GM18511 (cell line): ENCODE measurements around the gene HRH1.
"Not testable (repeated sequence)": the region's sequence is repeated elsewhere in the genome, so short reads cannot be mapped to it uniquely, and the experiment has no call there.

Experiments
- ATAC-seq: cut with Tn5 transposase; IDR thresholded peaks from one replicate; pipeline ENCODE4 v1.9.1; 2021; ENCODE audit warnings: mild to moderate bottlenecking, moderate library complexity; ENCODE audit not compliant: unreplicated experiment

HRH1 gene

DNA sequence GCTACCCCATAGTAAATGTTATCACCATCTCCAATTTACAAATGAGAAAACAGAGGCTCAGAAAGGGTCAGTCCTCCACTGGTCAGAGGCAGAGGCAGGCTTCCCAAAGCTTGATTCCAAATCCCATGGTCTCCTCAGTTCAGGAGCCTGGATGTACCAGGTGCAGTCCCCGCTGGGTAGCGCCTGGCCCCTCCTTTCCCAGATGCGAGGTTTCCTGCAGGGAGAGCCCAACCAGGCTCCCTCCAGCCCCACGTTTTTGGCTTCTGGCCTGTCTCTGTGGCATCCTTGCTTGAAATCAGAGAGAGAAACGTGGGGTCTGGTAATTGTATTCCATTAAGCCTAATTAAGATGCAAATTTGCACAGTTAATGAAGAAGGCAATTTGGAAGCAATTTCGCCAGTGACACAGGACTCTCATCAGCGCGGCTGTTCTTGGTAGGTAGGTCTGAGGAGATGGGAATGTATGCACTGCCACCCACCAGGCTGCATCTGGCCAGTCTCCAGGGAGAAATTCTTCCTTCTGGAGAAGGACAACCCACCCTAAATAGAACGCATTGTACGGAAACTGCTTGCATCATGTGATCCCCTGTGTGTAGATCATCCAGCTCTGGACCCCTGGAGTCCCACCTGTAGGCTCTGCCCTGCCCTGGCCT is 50.5 kb downstream of the HRH1 start:
- no peak for ATAC-seq

DNA sequence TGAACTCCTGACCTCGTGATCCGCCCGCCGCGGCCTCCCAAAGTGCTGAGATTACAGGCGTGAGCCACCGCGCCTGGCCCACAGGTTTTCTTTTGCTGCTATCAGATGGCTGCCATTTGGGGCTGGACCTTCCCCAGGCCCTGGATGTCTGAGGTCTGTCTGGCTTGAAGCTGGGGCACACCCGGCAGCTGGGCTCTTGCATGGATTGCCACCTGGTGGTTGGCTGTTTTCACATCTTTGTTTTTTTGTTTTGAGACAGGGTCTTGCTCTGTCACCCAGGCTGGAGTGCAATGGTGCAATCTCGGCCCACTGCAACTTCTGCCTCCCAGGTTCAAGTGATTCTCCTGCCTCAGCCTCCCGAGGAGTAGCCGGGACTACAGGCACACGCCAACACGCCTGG is 51.6 kb downstream of the HRH1 start:
- not testable (repeated sequence) for ATAC-seq

DNA sequence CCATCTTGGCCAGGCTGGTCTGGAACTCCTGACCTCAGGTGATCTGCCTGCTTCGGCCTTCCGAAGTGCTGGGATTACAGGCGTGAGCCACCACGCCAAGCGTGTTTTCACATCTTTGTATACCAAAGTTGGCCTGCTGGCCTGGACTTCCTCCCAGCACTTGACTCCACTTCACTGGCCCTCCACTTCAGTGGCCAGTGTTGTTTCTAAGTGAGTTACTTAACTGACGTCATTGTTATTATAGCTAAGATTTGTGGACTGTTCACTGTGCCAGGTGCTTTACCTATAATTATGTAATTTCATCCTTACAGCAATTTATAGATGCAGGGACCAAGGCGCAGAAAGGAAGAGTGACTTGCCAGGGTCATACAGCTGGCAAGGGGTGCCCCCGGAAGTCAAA is 52.0 kb downstream of the HRH1 start:
- no peak for ATAC-seq

DNA sequence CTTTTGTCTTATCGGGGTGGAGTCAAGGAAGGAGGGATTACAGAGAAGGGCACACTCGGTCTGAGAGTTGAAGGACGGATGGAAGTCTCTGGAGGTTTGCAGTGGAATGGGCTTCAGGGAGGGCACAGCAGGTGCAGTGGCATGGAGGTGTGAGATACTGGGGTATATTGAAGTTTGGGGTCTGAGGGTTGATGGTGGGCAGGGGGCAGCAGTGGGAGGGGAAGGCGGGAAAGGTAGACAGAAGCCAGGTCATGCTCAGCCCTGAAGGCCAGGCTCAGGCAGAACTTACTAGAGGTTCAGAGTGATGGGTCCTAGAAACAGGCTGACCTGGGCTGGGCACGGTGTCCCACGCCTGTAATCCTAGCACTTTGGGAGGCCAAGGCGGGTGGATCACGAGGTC is 52.7 kb downstream of the HRH1 start:
- ATAC-seq: no peak

DNA sequence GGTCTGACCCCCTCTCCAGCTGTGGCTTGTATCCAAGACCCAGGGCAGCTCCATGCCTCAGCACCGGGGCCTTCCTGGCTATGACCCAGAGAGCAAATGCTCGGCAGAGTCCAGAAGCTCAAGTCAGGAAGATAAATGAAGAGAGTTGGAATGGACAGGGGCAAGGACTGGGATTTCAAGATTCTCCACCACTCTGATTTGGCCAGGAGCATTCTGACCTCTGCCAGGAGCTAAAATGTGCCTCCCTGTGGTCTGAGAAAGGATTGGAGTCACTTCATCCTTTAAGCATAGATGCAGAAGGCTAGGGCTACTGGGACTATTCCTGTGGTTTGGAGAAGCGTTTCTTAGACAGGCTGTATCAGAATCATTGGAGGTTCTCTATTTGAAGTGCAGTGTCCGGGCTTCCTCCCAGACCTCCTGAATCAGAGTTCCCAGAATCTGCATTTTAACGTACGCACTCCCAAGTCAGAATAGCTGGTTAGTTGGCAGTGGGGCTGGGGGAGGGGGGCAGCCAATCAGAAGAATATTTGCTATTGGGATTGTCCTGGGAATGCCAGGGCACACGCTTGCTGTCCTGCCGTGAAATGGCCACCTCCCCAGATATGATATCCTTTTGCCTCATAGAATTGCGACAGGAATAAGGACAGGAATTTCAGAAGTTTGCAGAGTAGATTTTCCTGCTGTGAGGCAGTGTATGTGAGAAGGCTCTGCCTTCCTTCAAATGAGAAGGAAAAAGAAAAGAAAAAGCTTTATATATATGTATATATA is 57.4 kb downstream of the HRH1 start:
- ATAC-seq: no peak

DNA sequence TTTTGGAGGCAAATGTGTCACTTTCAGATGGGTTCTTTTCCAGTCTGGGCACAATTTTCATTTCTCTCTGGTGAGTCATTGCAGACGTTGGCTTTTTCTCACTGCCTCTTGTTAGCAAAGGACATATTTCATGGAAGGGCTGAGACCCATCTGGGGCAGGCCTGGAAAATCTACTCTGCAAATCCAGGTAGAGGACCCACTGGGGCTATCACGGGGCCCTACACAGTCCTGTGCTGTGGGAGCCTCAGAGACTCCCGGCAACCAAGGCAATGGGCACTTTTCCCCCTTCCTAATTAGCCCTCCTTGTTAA is 58.0 kb downstream of the HRH1 start:
- no peak for ATAC-seq

DNA sequence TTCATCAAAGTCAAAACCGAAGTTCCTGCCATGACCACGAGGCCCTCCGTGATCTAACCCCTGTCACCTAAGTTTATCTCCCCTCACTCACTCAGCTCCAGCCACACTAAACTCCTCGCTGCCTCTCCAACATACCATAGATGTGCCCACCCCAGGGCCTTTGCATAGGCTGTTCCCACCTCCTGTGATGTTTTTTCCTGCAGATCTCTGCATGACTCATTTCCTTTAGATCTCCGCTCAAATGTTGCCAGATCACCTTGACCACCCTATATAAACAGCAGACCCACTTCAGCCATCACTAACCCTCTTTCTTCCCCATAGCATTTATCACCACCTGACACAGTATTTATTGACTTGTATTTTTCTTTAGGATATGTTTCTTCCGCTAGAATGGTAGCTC is 58.5 kb downstream of the HRH1 start:
- no peak for ATAC-seq

DNA sequence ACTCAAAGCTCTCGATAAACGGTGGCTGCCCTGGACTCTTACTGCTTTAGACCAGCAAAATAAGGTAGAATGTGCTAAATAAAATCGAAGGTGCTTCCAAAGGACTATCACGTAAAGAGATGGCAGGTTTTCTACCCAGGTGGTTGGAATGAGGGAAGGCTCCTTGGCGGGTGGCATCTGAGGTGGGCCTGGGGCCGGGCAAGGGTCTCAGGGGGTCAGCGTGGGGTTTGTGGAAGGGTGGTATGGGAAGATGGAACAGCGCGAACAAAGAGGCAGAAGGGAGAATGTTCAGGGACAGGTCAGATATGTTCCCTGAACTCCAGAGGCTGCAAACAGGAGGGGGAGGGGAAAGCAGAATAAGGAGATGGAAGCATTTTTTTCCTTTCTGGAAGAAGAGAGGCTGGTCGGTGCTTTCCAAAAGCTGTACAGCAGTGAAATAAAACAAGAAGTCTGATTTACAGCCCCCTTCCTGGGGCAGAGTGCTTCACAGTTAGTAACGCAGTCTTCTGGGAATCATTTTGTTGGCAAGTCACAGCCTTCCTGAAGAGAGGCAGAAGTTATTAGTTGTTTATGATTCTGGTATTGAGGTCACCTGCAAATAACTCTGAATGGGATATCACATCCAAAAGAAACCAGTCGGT is 59.6 kb downstream of the HRH1 start:
- ATAC-seq: no peak

DNA sequence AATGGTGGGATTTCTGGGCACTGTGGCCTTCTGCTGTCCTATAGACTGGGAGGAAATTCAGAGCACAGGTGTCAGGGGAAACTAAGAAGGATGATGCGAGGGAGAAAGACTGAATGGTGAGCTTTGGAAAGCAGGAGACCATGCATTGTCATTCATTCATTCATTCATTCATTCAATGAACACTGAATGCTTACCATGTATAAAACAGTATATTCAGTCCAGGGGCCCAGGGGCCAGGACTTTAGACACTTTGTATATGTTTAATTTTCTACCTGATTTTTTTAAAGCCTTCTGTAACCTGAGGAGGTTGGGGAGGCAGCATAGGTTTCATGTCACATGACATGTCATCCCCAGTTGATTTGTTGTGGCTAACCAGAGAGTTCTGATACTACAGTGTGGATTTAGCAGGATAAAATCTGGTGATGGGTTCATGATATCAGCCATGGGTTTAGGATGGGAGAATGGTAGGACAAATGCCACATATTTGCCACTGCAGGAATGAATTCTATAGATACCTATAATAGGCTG is 60.2 kb downstream of the HRH1 start:
- no peak for ATAC-seq

DNA sequence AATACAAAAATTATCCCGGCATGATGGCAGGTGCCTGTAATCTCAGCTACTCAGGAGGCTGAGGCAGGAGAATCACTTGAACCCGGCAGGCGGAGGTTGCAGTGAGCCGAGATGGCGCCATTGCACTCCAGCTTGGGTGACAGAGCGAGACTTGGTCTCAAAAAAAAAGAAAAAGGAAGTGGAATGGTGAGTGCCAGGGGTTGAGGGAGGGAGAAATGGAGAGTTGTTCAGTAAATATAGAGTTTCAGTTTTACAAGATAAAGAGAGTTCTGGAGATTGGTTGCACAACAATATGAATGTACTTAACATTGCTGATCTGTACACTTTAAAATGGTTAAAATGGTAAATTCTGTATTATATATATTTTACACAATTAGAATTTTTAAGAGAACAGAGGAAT is 63.1 kb downstream of the HRH1 start:
- not testable (repeated sequence) for ATAC-seq

DNA sequence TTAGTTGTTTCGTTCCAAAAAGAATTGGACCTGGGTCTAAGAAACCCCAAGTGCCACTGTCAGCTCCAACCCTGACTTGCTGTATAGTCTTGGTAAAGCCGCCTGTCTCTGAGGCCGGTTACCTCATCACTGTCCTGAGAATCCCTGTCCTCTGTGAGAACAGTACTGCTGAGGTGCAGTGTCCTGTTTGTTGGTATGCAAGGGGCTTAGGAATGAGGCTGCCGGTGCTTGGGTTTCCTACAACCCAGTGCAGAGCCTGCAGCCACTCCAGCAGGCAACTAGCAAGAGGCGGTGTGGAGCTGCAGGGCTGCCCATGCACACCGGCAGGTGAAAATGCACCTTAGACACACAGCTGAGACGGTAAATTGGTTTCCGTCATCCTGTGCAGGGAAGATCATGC is 65.9 kb downstream of the HRH1 start:
- ATAC-seq: no peak

DNA sequence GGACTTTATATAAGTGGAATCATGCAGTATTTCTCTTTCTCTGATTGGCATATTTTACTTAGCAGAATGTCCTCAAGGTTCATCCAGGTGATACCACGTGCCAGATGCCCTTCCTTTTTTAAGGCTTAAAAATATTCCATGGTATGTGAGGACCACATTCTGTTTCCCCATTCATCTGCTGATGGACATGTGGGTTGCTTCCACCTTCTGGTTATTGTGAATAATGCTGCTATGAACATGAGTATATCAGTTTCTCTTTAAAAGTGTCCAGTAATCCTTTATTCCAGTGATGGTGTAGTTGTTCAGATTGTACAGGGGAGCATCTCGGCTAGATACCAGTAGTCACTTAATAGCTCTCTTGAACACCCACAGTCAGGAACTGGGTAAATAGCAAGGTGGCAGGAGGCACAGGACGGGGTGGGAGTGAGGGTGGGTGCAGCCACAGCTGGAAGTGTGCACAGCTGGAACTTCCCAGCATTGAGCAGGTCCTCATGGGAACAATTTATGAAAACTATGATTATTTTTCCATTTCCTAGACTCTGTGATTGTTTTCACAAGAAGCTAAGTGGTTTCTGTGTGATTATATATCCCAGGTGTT is 67.6 kb downstream of the HRH1 start:
- ATAC-seq: no peak

DNA sequence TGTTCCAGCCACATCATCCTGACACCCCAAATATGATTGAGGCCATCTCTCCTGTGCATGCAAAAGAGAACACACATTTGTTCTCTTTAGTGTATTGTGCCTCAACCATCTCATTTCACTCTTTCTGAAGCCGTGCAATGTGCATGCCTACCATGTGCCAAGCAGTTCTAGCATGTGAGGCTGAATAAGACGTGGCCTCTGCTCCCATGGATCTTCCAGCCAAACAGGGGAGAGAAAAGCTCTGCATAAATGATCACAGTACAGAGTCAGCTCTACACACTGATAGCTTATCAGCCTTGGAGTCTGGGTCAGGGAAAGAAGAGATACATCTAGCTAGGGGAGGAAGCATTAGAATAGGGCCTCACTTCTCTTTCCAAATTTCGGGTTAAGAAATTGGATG is 69.7 kb downstream of the HRH1 start:
- ATAC-seq: no peak

DNA sequence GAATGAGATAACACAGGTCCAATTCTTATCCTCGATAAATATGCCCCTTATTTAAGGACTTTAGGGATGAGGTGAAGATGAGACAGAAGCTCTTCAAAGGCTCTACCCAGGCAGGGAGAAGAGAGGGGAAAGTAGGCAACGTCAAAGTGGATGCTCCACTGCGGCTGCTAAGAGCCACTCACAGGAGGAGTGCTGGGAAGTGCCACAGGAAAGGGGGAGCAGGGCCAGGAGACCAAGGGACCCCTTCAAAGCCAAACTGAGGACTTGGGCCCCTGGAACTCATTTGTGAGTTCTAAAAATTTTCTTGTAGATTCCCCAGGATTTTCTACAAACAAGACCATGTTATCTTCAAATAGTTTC is 70.6 kb downstream of the HRH1 start:
- ATAC-seq: no peak

DNA sequence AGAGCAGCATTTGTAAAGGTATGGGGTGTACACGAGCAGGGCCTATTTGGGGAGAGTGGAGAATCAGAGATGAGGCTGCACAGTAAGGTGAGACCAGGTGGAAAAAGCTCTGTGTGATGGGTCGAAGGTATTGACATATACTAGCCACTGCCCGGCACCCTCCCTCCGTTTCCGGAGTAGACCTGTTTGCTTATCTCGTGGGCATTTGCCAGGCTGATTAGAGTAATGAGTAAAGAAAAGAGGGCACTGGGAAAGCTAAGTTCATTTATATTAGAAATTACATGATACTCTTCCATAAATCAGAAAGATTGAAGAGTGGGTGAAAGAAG is 71.7 kb downstream of the HRH1 start:
- ATAC-seq: no peak

DNA sequence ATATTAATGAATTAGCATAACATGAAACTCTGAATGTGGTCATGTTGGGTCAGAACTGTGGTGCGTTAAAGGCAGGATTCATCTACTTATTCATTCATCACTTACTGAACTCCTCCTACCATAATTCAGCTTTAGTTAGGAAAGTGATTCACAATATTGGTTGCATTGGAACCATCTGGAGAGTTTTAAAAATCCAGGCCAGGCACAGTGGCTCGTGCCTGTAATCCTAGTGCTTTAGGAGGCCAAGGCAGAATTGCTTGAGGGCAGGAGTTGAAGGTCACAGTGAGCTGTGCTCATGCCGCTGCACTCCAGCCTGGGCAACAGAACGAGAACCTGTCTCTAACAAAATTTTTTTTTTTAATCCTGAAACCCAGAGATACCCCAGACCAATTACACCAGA is 73.7 kb downstream of the HRH1 start:
- ATAC-seq: no peak

DNA sequence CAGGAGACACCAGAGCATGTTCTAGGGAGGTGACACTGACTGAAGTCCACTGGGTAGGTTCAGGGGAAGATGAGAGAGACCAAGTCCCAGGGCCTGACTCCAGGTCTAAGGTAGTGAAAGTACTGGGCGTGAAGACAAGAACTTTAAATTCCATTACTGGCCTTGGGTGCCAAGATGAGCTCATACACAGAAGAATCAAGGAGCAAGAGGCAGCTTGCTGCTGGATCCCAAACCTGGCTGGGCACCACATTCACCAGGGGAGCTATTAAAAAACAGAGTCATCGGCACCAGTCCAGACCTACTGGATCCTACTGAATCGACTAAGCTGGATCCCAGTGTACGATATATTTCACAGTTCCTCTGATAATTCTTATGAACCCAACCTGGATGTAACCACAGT is 75.8 kb downstream of the HRH1 start:
- no peak for ATAC-seq

DNA sequence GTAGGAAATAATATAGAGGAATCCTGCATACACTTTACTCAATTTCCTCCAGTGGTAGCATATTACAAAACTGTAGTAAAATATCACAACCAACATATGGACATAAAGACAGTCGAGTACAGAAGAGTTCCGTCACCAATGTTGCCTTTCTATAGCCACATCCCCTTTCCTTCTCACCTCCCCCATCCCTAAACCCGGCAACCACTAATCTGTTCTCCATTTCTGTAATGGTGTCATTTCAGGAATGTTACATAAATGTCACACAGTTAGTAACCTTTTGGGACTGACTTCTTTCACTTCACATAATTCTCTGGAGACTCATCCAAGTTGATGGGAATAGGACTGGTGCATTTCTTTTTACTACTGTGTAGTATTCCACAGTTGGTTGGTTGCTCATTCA is 76.5 kb downstream of the HRH1 start:
- ATAC-seq: no peak

DNA sequence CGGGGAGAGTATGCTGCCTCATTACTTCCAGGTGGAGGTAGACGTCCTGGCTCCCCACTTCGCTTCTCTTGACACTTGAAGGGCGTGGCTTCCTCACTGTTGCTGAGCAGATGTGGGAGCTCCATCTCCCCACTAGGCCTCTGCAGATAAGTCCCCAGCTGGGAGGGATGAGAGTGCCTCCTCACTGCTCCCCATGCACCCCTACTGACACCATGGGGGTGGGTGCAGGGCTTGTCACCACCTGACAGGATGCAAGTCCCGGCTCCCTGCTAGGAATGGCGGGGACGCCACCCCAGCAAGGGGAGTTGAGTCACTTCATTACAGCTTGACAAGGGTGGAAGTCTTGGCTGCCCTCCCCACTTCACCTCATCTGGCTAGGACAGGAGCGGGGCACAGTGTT is 81.1 kb downstream of the HRH1 start:
- no peak for ATAC-seq

DNA sequence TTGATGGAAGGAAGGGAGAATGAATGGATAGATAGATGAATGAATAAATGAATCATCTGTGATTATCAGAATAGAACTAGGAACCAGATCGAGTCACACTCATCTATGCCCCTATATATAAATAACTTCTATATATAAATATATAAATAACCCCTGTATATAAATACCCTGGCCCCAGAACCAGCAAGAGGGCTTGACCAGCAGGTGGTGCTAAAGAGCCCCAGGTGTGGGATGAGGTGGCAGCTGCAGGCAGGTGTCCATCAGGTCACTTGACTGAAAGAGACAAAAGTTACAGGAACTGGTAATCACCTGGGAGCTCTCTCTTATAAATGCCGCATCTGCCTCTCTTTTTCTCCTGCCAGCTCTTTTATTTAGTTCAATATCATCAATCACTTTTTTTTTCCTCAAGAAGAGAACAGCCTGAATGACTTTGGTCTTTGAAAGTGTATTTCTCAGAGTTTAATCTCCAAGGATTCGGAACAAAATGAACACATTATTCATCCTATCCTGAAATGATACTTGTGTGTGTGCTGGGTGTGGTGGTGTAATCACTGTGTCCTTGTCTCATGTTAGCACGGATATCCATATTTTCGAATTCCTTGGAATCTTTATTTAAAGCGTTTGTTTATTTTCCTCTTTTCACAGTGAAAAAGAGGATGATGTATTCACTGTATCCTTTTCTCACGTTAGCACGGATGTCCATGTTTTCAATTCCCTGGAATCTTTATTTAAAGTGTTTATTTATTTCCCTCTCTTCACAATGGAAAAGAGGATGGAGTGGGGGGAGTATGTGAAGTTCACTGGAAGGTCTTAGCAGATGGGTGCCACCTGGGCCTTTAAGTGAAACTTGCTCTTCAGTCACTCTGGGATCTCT is 82.5 kb downstream of the HRH1 start:
- peak; percentile 71 for ATAC-seq

DNA sequence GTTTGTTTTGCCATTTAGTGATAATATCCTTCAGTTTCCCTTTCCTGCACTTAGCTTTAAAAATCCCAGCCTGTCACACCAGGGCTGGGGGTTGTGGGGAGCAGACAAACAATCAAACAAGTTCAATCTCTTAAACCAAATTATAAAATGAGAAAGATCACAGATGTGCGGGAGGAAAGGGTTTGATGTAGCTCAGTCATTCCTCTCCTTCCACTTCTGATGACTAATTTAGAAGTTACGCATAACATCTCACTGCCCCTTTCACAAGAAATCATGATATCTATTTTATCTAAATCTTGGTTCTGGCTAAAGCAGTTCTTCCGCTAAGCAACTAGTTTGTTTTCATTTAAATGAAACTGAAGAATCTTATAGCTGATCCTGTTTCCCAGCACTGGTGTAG is 83.8 kb downstream of the HRH1 start:
- ATAC-seq: no peak
